Neural cell (in vitro differentiated cells): ENCODE results near the gene GPR152. TPM values are rescaled to one million over a fixed set of nuclear protein-coding genes. Genes with fewer than 3 reads are reported as not detected.

Experiments
- H2AFZ ChIP-seq: fragments of 200-600, 300-800 bp; sonication (generic), shearing (Covaris generic); 2 replicates; pipeline ENCODE4 v1.6.0; 2014; ENCODE audit warnings: low read depth, mild to moderate bottlenecking, antibody characterized with exemption, low read length, moderate library complexity
- H3F3A ChIP-seq: fragments of 200-600 bp; shearing (Covaris generic); 2 replicates; pipeline ENCODE4 v1.6.1; 2016; ENCODE audit warnings: mild to moderate bottlenecking, moderate library complexity, mixed read lengths, antibody characterized with exemption, low read length; ENCODE audit not compliant: insufficient read depth, poor library complexity, severe bottlenecking
- H3K27ac ChIP-seq: fragments of 200-600, 300-800 bp; sonication (generic), shearing (Covaris generic); 2 replicates; pipeline ENCODE4 v1.5.1; 2014; ENCODE audit warnings: mild to moderate bottlenecking, low read length, moderate library complexity
- H3K27me3 ChIP-seq: fragments of 300-800, 200-600 bp; sonication (generic), shearing (Covaris generic); 2 replicates; pipeline ENCODE4 v1.6.0; 2014; ENCODE audit warnings: mild to moderate bottlenecking, low read depth, low read length, moderate library complexity; ENCODE audit not compliant: insufficient read depth
- H3K36me3 ChIP-seq: fragments of 300-800, 200-600 bp; sonication (generic), shearing (Covaris generic); 2 replicates; pipeline ENCODE4 v1.5.1; 2014; ENCODE audit warnings: mild to moderate bottlenecking, antibody characterized with exemption, low read length, moderate library complexity; ENCODE audit not compliant: insufficient read depth
- H3K4me2 ChIP-seq: fragments of 300-800, 200-600 bp; sonication (generic), shearing (Covaris generic); 2 replicates; pipeline ENCODE4 v1.6.0; 2014; ENCODE audit warnings: mild to moderate bottlenecking, low read length
- H3K4me3 ChIP-seq: fragments of 300-800, 200-600 bp; sonication (generic), shearing (Covaris generic); 2 replicates; pipeline ENCODE4 v1.5.1; 2014; ENCODE audit warnings: mild to moderate bottlenecking, low read length, moderate library complexity
- H3K79me2 ChIP-seq: fragments of 200-600 bp; shearing (Covaris generic); replicated peaks from 2 replicates; pipeline ENCODE4 v1.6.0; 2014; ENCODE audit warnings: mild to moderate bottlenecking, low read length, moderate library complexity; ENCODE audit not compliant: insufficient read depth
- H3K9ac ChIP-seq: fragments of 300-800, 200-600 bp; sonication (generic), shearing (Covaris generic); 2 replicates; pipeline ENCODE4 v1.6.1; 2016; ENCODE audit warnings: mild to moderate bottlenecking, low read length, mixed read lengths
- H3K9me2 ChIP-seq: fragments of 200-600 bp; shearing (Covaris generic); 2 replicates; pipeline ENCODE4 v1.6.1; 2016; ENCODE audit warnings: mild to moderate bottlenecking, low read length, mixed read lengths; ENCODE audit not compliant: insufficient read depth
- H3K9me3 ChIP-seq: fragments of 200-600, 300-800 bp; sonication (generic), shearing (Covaris generic); 2 replicates; pipeline ENCODE4 v1.6.1; 2016; ENCODE audit warnings: mild to moderate bottlenecking, mixed run types, low read length, moderate library complexity, mixed read lengths
- H4K20me1 ChIP-seq: fragments of 200-600 bp; shearing (Covaris generic); 2 replicates; pipeline ENCODE4 v1.6.1; 2016; ENCODE audit warnings: mild to moderate bottlenecking, mixed run types; ENCODE audit not compliant: insufficient read depth
- EP300 ChIP-seq: fragments of 450-650 bp; conservative IDR thresholded peaks from 2 replicates; pipeline ENCODE4 v1.6.1; 2014; ENCODE audit warnings: antibody characterized with exemption, mild to moderate bottlenecking, moderate library complexity; ENCODE audit not compliant: poor library complexity, severe bottlenecking
- EZH2 ChIP-seq: fragments of 200-600, 300-800 bp; shearing (Covaris generic), sonication (generic); IDR thresholded peaks from 2 replicates; pipeline ENCODE4 v1.6.1; 2014; ENCODE audit warnings: antibody characterized with exemption, low read length, borderline replicate concordance, mild to moderate bottlenecking; ENCODE audit not compliant: insufficient read depth, poor library complexity, severe bottlenecking
- MXI1 ChIP-seq: fragments of 450-650 bp; conservative IDR thresholded peaks from 2 replicates; pipeline ENCODE4 v1.6.1; 2014; ENCODE audit warnings: antibody characterized with exemption, mild to moderate bottlenecking; ENCODE audit not compliant: poor library complexity, severe bottlenecking
- POLR2AphosphoS5 ChIP-seq: IDR thresholded peaks from 2 replicates; pipeline ENCODE4 v1.6.1; 2012
- RAD21 ChIP-seq: fragments of 450-650 bp; conservative IDR thresholded peaks from 2 replicates; pipeline ENCODE4 v1.6.1; 2014; ENCODE audit warnings: antibody characterized with exemption, mild to moderate bottlenecking, moderate library complexity
- SMC3 ChIP-seq: fragments of 450-650 bp; conservative IDR thresholded peaks from 2 replicates; pipeline ENCODE4 v1.6.1; 2014; ENCODE audit warnings: antibody characterized with exemption, mild to moderate bottlenecking, moderate library complexity; ENCODE audit not compliant: poor library complexity
- TAF1 ChIP-seq: IDR thresholded peaks from 2 replicates; pipeline ENCODE4 v1.6.1; 2012; ENCODE audit warnings: low read depth
- polyA plus RNA-seq: library from polyadenylated mRNA; depleted of rRNA; stranded (reverse); fragments of >200 nt; gene quantifications from 2 replicates; pipeline ENCODE4 v1.2.3, GENCODE V29; 2014
- TF ChIP-seq, protein P1 (sequence below): IDR thresholded peaks from 2 replicates; pipeline ENCODE4 v1.6.1; 2012; ENCODE audit warnings: borderline replicate concordance
- TF ChIP-seq, protein P2 (sequence below): fragments of 450-650 bp; IDR thresholded peaks from 2 replicates; pipeline ENCODE4 v1.5.1; 2014; ENCODE audit warnings: antibody characterized with exemption, mild to moderate bottlenecking, moderate library complexity; ENCODE audit not compliant: poor library complexity, severe bottlenecking

The GPR152 gene
- polyA plus RNA-seq, 1 donor from 2014 or later, result not detected

DNA sequence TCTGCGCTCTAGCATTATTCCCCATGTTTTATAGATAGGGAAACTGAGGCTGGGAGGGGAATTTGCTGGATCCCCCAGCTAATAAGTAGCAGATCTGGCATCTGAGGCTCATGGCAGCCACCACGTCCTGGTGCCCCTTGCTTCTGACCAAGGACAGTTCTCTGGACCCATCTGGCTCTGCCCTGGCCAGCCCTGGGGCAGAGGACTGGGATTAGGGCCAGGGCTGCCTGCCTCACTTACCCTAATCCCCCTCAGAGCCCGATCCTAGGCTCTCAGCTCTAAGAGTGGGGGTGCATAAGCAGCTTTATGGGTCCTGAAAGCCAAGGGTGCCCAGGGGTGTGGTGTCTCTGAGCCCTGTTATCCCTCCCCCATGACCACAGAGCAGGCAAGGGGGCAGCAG, 2.5 kb upstream of the GPR152 start, which contains the start of gene CABP4:
TSS of gene CABP4 (plus strand) at position 301 of the 400 bp plus-strand sequence. CDS start at position 371, 70 bp downstream.
- no peak for TF ChIP-seq MXI1
- TF ChIP-seq EP300, result no peak
- no peak for TF ChIP-seq TAF1
- TF ChIP-seq, protein P1, sequence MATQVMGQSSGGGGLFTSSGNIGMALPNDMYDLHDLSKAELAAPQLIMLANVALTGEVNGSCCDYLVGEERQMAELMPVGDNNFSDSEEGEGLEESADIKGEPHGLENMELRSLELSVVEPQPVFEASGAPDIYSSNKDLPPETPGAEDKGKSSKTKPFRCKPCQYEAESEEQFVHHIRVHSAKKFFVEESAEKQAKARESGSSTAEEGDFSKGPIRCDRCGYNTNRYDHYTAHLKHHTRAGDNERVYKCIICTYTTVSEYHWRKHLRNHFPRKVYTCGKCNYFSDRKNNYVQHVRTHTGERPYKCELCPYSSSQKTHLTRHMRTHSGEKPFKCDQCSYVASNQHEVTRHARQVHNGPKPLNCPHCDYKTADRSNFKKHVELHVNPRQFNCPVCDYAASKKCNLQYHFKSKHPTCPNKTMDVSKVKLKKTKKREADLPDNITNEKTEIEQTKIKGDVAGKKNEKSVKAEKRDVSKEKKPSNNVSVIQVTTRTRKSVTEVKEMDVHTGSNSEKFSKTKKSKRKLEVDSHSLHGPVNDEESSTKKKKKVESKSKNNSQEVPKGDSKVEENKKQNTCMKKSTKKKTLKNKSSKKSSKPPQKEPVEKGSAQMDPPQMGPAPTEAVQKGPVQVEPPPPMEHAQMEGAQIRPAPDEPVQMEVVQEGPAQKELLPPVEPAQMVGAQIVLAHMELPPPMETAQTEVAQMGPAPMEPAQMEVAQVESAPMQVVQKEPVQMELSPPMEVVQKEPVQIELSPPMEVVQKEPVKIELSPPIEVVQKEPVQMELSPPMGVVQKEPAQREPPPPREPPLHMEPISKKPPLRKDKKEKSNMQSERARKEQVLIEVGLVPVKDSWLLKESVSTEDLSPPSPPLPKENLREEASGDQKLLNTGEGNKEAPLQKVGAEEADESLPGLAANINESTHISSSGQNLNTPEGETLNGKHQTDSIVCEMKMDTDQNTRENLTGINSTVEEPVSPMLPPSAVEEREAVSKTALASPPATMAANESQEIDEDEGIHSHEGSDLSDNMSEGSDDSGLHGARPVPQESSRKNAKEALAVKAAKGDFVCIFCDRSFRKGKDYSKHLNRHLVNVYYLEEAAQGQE, result no peak
- no peak for TF ChIP-seq EZH2
- TF ChIP-seq, protein P2, sequence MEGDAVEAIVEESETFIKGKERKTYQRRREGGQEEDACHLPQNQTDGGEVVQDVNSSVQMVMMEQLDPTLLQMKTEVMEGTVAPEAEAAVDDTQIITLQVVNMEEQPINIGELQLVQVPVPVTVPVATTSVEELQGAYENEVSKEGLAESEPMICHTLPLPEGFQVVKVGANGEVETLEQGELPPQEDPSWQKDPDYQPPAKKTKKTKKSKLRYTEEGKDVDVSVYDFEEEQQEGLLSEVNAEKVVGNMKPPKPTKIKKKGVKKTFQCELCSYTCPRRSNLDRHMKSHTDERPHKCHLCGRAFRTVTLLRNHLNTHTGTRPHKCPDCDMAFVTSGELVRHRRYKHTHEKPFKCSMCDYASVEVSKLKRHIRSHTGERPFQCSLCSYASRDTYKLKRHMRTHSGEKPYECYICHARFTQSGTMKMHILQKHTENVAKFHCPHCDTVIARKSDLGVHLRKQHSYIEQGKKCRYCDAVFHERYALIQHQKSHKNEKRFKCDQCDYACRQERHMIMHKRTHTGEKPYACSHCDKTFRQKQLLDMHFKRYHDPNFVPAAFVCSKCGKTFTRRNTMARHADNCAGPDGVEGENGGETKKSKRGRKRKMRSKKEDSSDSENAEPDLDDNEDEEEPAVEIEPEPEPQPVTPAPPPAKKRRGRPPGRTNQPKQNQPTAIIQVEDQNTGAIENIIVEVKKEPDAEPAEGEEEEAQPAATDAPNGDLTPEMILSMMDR, result no peak
- TF ChIP-seq RAD21, result no peak
- no peak for TF ChIP-seq POLR2AphosphoS5
- no peak for TF ChIP-seq SMC3
- Histone ChIP-seq H3K27me3 (no peaks in the 10 kb centered on the region), H3K79me2 (no peaks in the 10 kb centered on the region), H2AFZ (no peak within 1 kb of the TSS), H3K4me2 (no peak within 1 kb of the TSS), H3K4me3 (no peak within 1 kb of the TSS), H4K20me1 (no peaks in the 10 kb centered on the region), H3K27ac (no peak within 1 kb of the TSS), H3K9me3 (no peaks in the 10 kb centered on the region), H3K36me3 (no peaks in the 10 kb centered on the region), H3F3A (no peaks in the 10 kb centered on the region), H3K9ac (no peak within 1 kb of the TSS), H3K9me2 (no peaks in the 10 kb centered on the region)

DNA sequence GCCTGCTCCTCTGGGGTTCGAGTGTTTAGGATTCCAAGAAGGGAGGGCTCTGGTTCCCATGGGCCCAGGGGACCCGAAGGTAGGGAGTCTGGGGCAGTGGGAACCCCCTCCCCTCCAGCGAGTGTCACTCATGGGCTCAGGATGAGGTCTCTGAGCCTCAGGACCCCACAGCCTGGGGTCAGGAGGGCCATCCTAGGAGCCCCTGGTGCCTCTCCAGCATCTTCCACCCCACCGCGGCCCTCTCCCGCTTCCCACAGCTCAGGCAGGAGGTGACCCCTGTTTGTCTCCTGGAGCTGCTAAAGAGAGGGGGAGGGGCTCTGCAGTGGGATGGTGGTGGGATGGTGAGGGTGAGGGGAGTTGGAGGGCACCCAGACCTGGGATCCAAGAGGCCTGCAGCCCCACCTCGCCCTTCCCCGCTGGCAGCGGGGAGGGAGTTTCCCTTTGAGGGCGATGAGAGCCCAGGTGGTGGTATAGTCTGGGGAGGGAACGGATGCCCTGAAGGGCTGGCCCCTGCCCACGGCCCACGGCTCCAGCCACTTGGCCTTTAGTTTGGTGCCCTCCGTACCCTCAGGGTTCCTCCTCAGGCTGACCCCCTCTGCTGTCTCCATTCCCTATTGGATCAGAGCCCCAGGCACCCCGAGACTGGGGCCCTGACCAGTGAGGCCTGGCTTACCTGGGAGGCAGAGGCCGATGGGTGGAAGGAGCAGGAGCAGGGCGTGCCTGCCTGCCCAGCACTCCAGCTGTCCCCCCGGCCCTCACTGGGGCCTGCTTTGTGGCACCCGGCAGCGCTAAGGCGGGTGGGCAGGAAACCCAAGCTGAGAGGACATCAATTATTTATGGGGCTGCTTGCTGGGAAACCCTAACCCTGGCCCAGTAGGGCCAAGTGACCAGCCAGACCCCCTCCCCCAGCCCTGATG, 1.5 kb upstream of the GPR152 start:
- Histone ChIP-seq H3K9me2 (no peaks in the 10 kb centered on the region), H3K36me3 (no peaks in the 10 kb centered on the region), H4K20me1 (no peaks in the 10 kb centered on the region), H3K79me2 (no peaks in the 10 kb centered on the region), H3F3A (no peaks in the 10 kb centered on the region), H3K4me3 (no peak overlapping the region), H3K9me3 (no peaks in the 10 kb centered on the region), H3K27ac (no peak overlapping the region), H2AFZ (no peak overlapping the region), H3K27me3 (no peaks in the 10 kb centered on the region), H3K4me2 (no peak overlapping the region), H3K9ac (no peak overlapping the region)
- TF ChIP-seq, protein P1, result no peak
- TF ChIP-seq SMC3 (no peak), TAF1 (no peak), MXI1 (no peak), POLR2AphosphoS5 (no peak), EZH2 (no peak)
